GM18505 (cell line): ENCODE measurements around the gene BSN.

Experiments used
- ATAC-seq: cut with Tn5 transposase; IDR thresholded peaks from one replicate; pipeline ENCODE4 v1.9.1; 2021; ENCODE audit not compliant: unreplicated experiment
- POLR2A ChIP-seq: IDR thresholded peaks from 4 replicates; pipeline ENCODE4 v1.6.1; 2011; ENCODE audit warnings: borderline replicate concordance; ENCODE audit not compliant: insufficient read depth, insufficient read length; ENCODE audit errors: extremely low read depth

Gene BSN

GRCh38 chr3:49553692-49554632 is at the start of gene BSN:
TSS of gene BSN (plus strand) at chr3:49554477. CDS start at chr3:49554603, 126 bp downstream.
- peak; percentile 85 for ATAC-seq
- peak; percentile 24 for TF ChIP-seq POLR2A

- no peak for TF ChIP-seq POLR2A
- no peak for ATAC-seq
These were observed 47.4 kb upstream of the BSN start for GRCh38 chr3:49506906-49507305.

GRCh38 chr3:49509028-49509561 is 45.2 kb upstream of the BSN start:
- ATAC-seq: no peak
- no peak for TF ChIP-seq POLR2A

GRCh38 chr3:49511639-49512038 is 42.6 kb upstream of the BSN start:
- no peak for ATAC-seq
- no peak for TF ChIP-seq POLR2A

- TF ChIP-seq POLR2A: no peak
- no peak for ATAC-seq
These were observed 41.4 kb upstream of the BSN start for GRCh38 chr3:49512781-49513355.

GRCh38 chr3:49513494-49514124 is 40.7 kb upstream of the BSN start:
- ATAC-seq: no peak
- no peak for TF ChIP-seq POLR2A

GRCh38 chr3:49518016-49518415 is 36.3 kb upstream of the BSN start:
- no peak for ATAC-seq
- no peak for TF ChIP-seq POLR2A

GRCh38 chr3:49518441-49518840 is 35.8 kb upstream of the BSN start:
- no peak for ATAC-seq

GRCh38 chr3:49519296-49519695 is 35.0 kb upstream of the BSN start:
- no peak for ATAC-seq
- no peak for TF ChIP-seq POLR2A

More at GRCh38 chr3:49518441-49518840, 35.8 kb upstream of the BSN start:
- no peak for TF ChIP-seq POLR2A

- TF ChIP-seq POLR2A: no peak
- ATAC-seq: no peak
These were observed 34.3 kb upstream of the BSN start for GRCh38 chr3:49519916-49520385.

GRCh38 chr3:49523756-49524747 is 30.2 kb upstream of the BSN start:
- ATAC-seq: no peak
- TF ChIP-seq POLR2A: no peak

GRCh38 chr3:49529567-49529966 is 24.7 kb upstream of the BSN start:
- ATAC-seq: no peak
- TF ChIP-seq POLR2A: no peak
